GM23248 (cell line): Measurements from ENCODE around the gene LBR. TPM values are rescaled to one million over a fixed set of nuclear protein-coding genes. Genes with fewer than 3 reads are reported as not detected.

ENCODE experiments used
- DNase-seq: peaks from one replicate; pipeline ENCODE4 v3.0.0-alpha.2; 2015
- H2AFZ ChIP-seq: fragments of 200-600 bp; sonication (generic); 2 replicates; pipeline ENCODE4 v1.6.1; 2016; ENCODE audit warnings: antibody characterized with exemption
- H3F3A ChIP-seq: fragments of 200-600 bp; sonication (generic); 2 replicates; pipeline ENCODE4 v1.6.1; 2016; ENCODE audit warnings: mild to moderate bottlenecking, antibody characterized with exemption, mixed run types; ENCODE audit not compliant: insufficient read depth
- H3K27ac ChIP-seq: fragments of 200-600 bp; sonication (generic); 2 replicates; pipeline ENCODE4 v1.5.1; 2016; ENCODE audit warnings: mild to moderate bottlenecking
- H3K27me3 ChIP-seq: fragments of 200-600 bp; sonication (generic); replicated peaks from 2 replicates; pipeline ENCODE4 v1.6.1; 2016; ENCODE audit warnings: mild to moderate bottlenecking; ENCODE audit not compliant: insufficient read depth
- H3K36me3 ChIP-seq: fragments of 200-600 bp; sonication (generic); 2 replicates; pipeline ENCODE4 v1.6.1; 2016; ENCODE audit warnings: low read depth, mild to moderate bottlenecking
- H3K4me1 ChIP-seq: fragments of 200-600 bp; sonication (generic); 2 replicates; pipeline ENCODE4 v1.6.1; 2016; ENCODE audit warnings: mild to moderate bottlenecking; ENCODE audit not compliant: insufficient read depth
- H3K4me2 ChIP-seq: fragments of 200-600 bp; sonication (generic); one replicate; pipeline ENCODE4 v1.6.1; 2016; ENCODE audit warnings: mild to moderate bottlenecking; ENCODE audit not compliant: unreplicated experiment
- H3K4me3 ChIP-seq: fragments of 200-600 bp; sonication (generic); 2 replicates; pipeline ENCODE4 v1.5.1; 2016; ENCODE audit warnings: mild to moderate bottlenecking
- H3K79me2 ChIP-seq: fragments of 200-600 bp; sonication (generic); 2 replicates; pipeline ENCODE4 v1.6.1; 2016; ENCODE audit warnings: mild to moderate bottlenecking; ENCODE audit not compliant: insufficient read depth
- H3K9ac ChIP-seq: fragments of 200-600 bp; sonication (generic); 2 replicates; pipeline ENCODE4 v1.6.1; 2016; ENCODE audit warnings: mild to moderate bottlenecking
- H3K9me2 ChIP-seq: fragments of 200-600 bp; sonication (generic); 2 replicates; pipeline ENCODE4 v1.6.1; 2016; ENCODE audit warnings: mixed run types, mild to moderate bottlenecking, moderate library complexity; ENCODE audit not compliant: insufficient read depth
- H3K9me3 ChIP-seq: fragments of 200-600 bp; sonication (generic); one replicate; pipeline ENCODE4 v1.6.1; 2017; ENCODE audit warnings: low read depth
- H4K20me1 ChIP-seq: fragments of 200-600 bp; sonication (generic); 2 replicates; pipeline ENCODE4 v1.6.0; 2016; ENCODE audit not compliant: insufficient read depth
- EZH2 ChIP-seq: fragments of 200-600 bp; sonication (generic); IDR thresholded peaks from 2 replicates; pipeline ENCODE4 v1.6.1; 2018; ENCODE audit warnings: antibody characterized with exemption, mild to moderate bottlenecking; ENCODE audit not compliant: insufficient read depth, poor library complexity, severe bottlenecking
- EZH2phosphoT487 ChIP-seq: fragments of 200-600 bp; sonication (generic); IDR thresholded peaks from 2 replicates; pipeline ENCODE4 v1.6.1; 2018; ENCODE audit warnings: antibody characterized with exemption, moderate library complexity, mild to moderate bottlenecking, low read depth; ENCODE audit not compliant: insufficient read depth
- WGBS, 2 experiments: methylation state at CpG; one replicate each; pipeline ENCODE4 v1.1.6; 2015 to 2017; ENCODE audit warnings: low lambda C conversion rate in 2 of 2, low coverage in 1 of 2; ENCODE audit errors: missing lambda C conversion rate in 2 of 2; 5-methylcytosine and 5-hydroxymethylcytosine counted together
- in situ Hi-C: fragments of 300-500 bp; cut with MboI; formaldehyde crosslinking; loops from 2 replicates; pipeline ENCODE4 v1.15.0; 2020
- polyA plus RNA-seq: library from polyadenylated mRNA; unstranded; fragments of >200 nt; fragmentation: Nextera tagmentation; extraction: Ambion mirVana; gene quantifications from 2 replicates; pipeline ENCODE4 v1.2.1, GENCODE V29; 2016
- total RNA-seq: library from RNA; depleted of rRNA; stranded (reverse); fragments of >200 nt; shearing (Covaris generic); gene quantifications from 2 replicates; pipeline ENCODE4 v1.2.3, GENCODE V29; 2014; rRNA removed

The LBR gene
- total RNA-seq: 12.3 and 13.5 TPM in 2 replicates
- 16.8 and 19.0 TPM in 2 replicates for polyA plus RNA-seq

- peak; percentile 71 for DNase-seq
- Histone ChIP-seq H3K4me2 (peak within 1 kb of the TSS; percentile 87), H3K36me3 (no peaks in the 10 kb centered on the region), H3F3A (peaks cover 30% of the 10 kb centered on the region; the same call in 1 of the 2 replicates), H3K27me3 (no peaks in the 10 kb centered on the region), H2AFZ (peak within 1 kb of the TSS; percentile 87), H3K9me3 (no peaks in the 10 kb centered on the region), H3K4me3 (peak within 1 kb of the TSS; percentile 75), H3K4me1 (peaks cover 38% of the 10 kb centered on the region), H4K20me1 (no peaks in the 10 kb centered on the region), H3K27ac (peak within 1 kb of the TSS; percentile 36), H3K9me2 (no peaks in the 10 kb centered on the region), H3K79me2 (peaks cover 53% of the 10 kb centered on the region), H3K9ac (peak within 1 kb of the TSS; percentile 72)
- in situ Hi-C loops: no loop called here
- WGBS, 2 experiments: 1% methylated on average over 51 to 73 of the region's 94 CpGs
- TF ChIP-seq EZH2phosphoT487 (no peak), EZH2 (no peak)
These were observed at the start of gene LBR for GRCh38 chr1:225427235-225428067. TSS of gene LBR (minus strand) at chr1:225428038. CDS start at chr1:225424075, 3,963 bp downstream.

GRCh38 chr1:225477296-225477911 is 49.6 kb upstream of the LBR start:
- no peaks in the 10 kb centered on the region for H3K9me2 ChIP-seq
- in situ Hi-C loops: loop anchor here (10.0 kb wide), 1 partner anchor 297 kb away; the partner anchor contains the start of gene SRP9
- no peak overlapping the region for H3K9ac ChIP-seq
- DNase-seq: no peak
- no peaks in the 10 kb centered on the region for H3K79me2 ChIP-seq
- TF ChIP-seq EZH2: no peak
- TF ChIP-seq EZH2phosphoT487: no peak
- no peaks in the 10 kb centered on the region for H3K27me3 ChIP-seq
- H3K9me3 ChIP-seq: no peaks in the 10 kb centered on the region
- H3K27ac ChIP-seq: no peak overlapping the region
- peaks cover 7% of the 10 kb centered on the region; the same call in 1 of the 2 replicates for H3F3A ChIP-seq
- H3K36me3 ChIP-seq: no peaks in the 10 kb centered on the region
- WGBS, 2 experiments: 90 to 92% methylated on average over 6 of the region's 6 CpGs
- no peak overlapping the region for H3K4me2 ChIP-seq
- peaks cover 12% of the 10 kb centered on the region; the same call in 1 of the 2 replicates for H3K4me1 ChIP-seq
- no peak overlapping the region for H3K4me3 ChIP-seq
- H2AFZ ChIP-seq: no peak overlapping the region
- H4K20me1 ChIP-seq: no peaks in the 10 kb centered on the region

GRCh38 chr1:225476538-225476988 is 48.7 kb upstream of the LBR start:
- Histone ChIP-seq H4K20me1 (no peaks in the 10 kb centered on the region), H3K27me3 (no peaks in the 10 kb centered on the region), H3K4me2 (no peak overlapping the region), H3K9ac (no peak overlapping the region), H3K9me2 (no peaks in the 10 kb centered on the region), H3K27ac (no peak overlapping the region), H3K9me3 (no peaks in the 10 kb centered on the region), H3K36me3 (no peaks in the 10 kb centered on the region), H2AFZ (no peak overlapping the region), H3F3A (no peaks in the 10 kb centered on the region), H3K79me2 (no peaks in the 10 kb centered on the region), H3K4me1 (0 out of 2 replicates have a peak, but pooled peaks cover 3% of the 10 kb centered on the region), H3K4me3 (no peak overlapping the region)
- 53 to 63% methylated on average over 5 of the region's 5 CpGs for WGBS, 2 experiments
- in situ Hi-C loops: loop anchor here (10.0 kb wide), 1 partner anchor 298 kb away; the partner anchor contains the start of gene SRP9
- no peak for DNase-seq
- TF ChIP-seq EZH2 (no peak), EZH2phosphoT487 (no peak)

- no peaks in the 10 kb centered on the region for H3K9me2 ChIP-seq
- H4K20me1 ChIP-seq: no peaks in the 10 kb centered on the region
- H3K4me1 ChIP-seq: no peaks in the 10 kb centered on the region
- H3K4me3 ChIP-seq: no peak overlapping the region
- WGBS, 2 experiments: 70 to 76% methylated on average over 7 of the region's 7 CpGs
- no peak overlapping the region for H3K4me2 ChIP-seq
- TF ChIP-seq EZH2 (no peak), EZH2phosphoT487 (no peak)
- no peaks in the 10 kb centered on the region for H3K9me3 ChIP-seq
- H3K36me3 ChIP-seq: no peaks in the 10 kb centered on the region
- no peak overlapping the region for H2AFZ ChIP-seq
- H3K79me2 ChIP-seq: no peaks in the 10 kb centered on the region
- H3K27me3 ChIP-seq: no peaks in the 10 kb centered on the region
- no peak overlapping the region for H3K9ac ChIP-seq
- in situ Hi-C loops: loop anchor here (10.0 kb wide), 1 partner anchor 299 kb away; the partner anchor contains the start of gene SRP9
- H3K27ac ChIP-seq: no peak overlapping the region
- H3F3A ChIP-seq: no peaks in the 10 kb centered on the region
- DNase-seq: no peak
These were observed 48.3 kb upstream of the LBR start for GRCh38 chr1:225476100-225476511.
